ENCODE data around the gene DCC. TPM values are rescaled to one million over a fixed set of nuclear protein-coding genes. Genes with fewer than 3 reads are reported as not detected.

DCC gene
- polyA plus RNA-seq, 1 donor (not counting 4 experiments of a cell fraction or from before 2014, with no cell fraction given) = not detected

DNA sequence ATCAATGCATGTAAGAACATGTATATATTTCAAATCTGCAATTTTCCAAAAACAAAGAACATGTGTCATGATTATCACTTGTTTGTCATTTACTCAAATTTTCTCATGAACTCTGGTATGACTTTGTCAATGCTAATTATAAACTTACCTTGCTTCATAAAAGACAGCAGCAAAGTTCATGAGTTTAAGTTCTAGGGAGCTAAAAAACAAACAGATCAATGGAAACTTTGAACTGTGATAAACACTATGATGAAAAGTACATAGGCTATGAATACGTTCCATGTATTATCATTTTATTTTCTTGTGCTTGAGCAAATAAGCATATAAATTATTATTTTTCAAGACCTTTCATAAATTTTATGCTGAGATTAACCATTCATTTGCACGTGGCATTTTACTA, 943.7 kb downstream of the DCC start:
- H3K36me3 ChIP-seq (ENCODE audit: control insufficient read depth in 2 of 2, extremely low read depth in 1 of 2, insufficient read depth in 2 of 2, low read length in 2 of 2) = no peaks in the 10 kb centered on the region
- dilution Hi-C loops (cut with MboI; ENCODE audit: extremely low pct_ligation_motif_present, low sequenced_read_pairs) = no loop called here

DNA sequence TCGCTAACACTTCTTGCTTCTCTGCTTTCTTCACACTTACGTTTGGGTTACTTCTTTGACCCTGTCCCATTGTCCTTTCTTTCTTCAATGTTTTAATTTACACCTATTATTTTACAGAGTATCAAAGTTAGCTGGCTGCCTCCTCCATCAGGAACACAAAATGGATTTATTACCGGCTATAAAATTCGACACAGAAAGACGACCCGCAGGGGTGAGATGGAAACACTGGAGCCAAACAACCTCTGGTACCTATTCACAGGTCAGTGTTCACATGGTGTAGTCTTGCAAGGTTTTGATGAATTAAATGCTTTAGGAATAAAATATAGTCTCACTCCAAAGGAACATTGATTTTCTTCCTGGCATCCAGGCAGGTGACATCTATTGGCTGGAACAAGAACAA, 965.5 kb downstream of the DCC start:
- Histone ChIP-seq H3K4me2 (ENCODE audit: control insufficient read depth, extremely low read depth, insufficient read depth, low read depth, low read length) (no peak overlapping the region), H3K79me2 (ENCODE audit: control insufficient read depth, insufficient read depth, low read length) (no peaks in the 10 kb centered on the region), H3K4me3 (ENCODE audit: control insufficient read depth in 2 of 3, extremely low read depth in 1 of 3, insufficient read depth in 2 of 3, low read depth in 1 of 3, low read length in 3 of 3) (no peak overlapping the region), H3K36me3 (ENCODE audit: control insufficient read depth in 2 of 2, extremely low read depth in 1 of 2, insufficient read depth in 2 of 2, low read length in 2 of 2) (no peaks in the 10 kb centered on the region), H3K9ac (ENCODE audit: control insufficient read depth, extremely low read depth, insufficient read depth, low read length) (no peak overlapping the region), H3K9me3 (ENCODE audit: control insufficient read depth, low read depth, low read length) (no peaks in the 10 kb centered on the region), H2AFZ (ENCODE audit: control insufficient read depth, low read length) (no peak overlapping the region), H3K27me3 (ENCODE audit: control insufficient read depth, extremely low read depth, insufficient read depth, low read length) (no peaks in the 10 kb centered on the region), H4K20me1 (ENCODE audit: control insufficient read depth, extremely low read depth, insufficient read depth, low read length) (no peaks in the 10 kb centered on the region), H3K27ac (ENCODE audit: control insufficient read depth, insufficient read depth, low read length) (no peak overlapping the region), H3K9me1 (ENCODE audit: control insufficient read depth, extremely low read depth, insufficient read depth, low read length) (no peaks in the 10 kb centered on the region), H3K4me1 (ENCODE audit: control insufficient read depth, extremely low read depth, insufficient read depth, low read length) (no peaks in the 10 kb centered on the region)
- no peak for FAIRE-seq
- no peak for DNase-seq (ENCODE audit: low read depth, low spot score)
- no peak for TF ChIP-seq EZH2 (IDR thresholded peaks at IDR 0.05; ENCODE audit: low read length)
- TF ChIP-seq, protein P1, sequence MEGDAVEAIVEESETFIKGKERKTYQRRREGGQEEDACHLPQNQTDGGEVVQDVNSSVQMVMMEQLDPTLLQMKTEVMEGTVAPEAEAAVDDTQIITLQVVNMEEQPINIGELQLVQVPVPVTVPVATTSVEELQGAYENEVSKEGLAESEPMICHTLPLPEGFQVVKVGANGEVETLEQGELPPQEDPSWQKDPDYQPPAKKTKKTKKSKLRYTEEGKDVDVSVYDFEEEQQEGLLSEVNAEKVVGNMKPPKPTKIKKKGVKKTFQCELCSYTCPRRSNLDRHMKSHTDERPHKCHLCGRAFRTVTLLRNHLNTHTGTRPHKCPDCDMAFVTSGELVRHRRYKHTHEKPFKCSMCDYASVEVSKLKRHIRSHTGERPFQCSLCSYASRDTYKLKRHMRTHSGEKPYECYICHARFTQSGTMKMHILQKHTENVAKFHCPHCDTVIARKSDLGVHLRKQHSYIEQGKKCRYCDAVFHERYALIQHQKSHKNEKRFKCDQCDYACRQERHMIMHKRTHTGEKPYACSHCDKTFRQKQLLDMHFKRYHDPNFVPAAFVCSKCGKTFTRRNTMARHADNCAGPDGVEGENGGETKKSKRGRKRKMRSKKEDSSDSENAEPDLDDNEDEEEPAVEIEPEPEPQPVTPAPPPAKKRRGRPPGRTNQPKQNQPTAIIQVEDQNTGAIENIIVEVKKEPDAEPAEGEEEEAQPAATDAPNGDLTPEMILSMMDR (optimal IDR thresholded peaks at IDR 0.05 in 1 of 3, IDR thresholded peaks at IDR 0.05 in 1 of 3, conservative IDR thresholded peaks at IDR 0.05 in 1 of 3; ENCODE audit: extremely low read depth in 1 of 3, insufficient read depth in 2 of 3, low read length in 3 of 3) = no peak
- dilution Hi-C loops (cut with MboI; ENCODE audit: extremely low pct_ligation_motif_present, low sequenced_read_pairs) = no loop called here

More for the DNA sequence above, 943.7 kb downstream of the DCC start:
- FAIRE-seq (no peak), DNase-seq (ENCODE audit: low read depth, low spot score) (no peak)
- H3K79me2 ChIP-seq (ENCODE audit: control insufficient read depth, insufficient read depth, low read length) = no peaks in the 10 kb centered on the region
- no peaks in the 10 kb centered on the region for H3K9me1 ChIP-seq (ENCODE audit: control insufficient read depth, extremely low read depth, insufficient read depth, low read length)
- H3K9me3 ChIP-seq (ENCODE audit: control insufficient read depth, low read depth, low read length) = no peaks in the 10 kb centered on the region
- no peak overlapping the region for H3K9ac ChIP-seq (ENCODE audit: control insufficient read depth, extremely low read depth, insufficient read depth, low read length)
- H3K27ac ChIP-seq (ENCODE audit: control insufficient read depth, insufficient read depth, low read length) = no peak overlapping the region
- TF ChIP-seq, protein P1 (optimal IDR thresholded peaks at IDR 0.05 in 1 of 3, IDR thresholded peaks at IDR 0.05 in 1 of 3, conservative IDR thresholded peaks at IDR 0.05 in 1 of 3; ENCODE audit: extremely low read depth in 1 of 3, insufficient read depth in 2 of 3, low read length in 3 of 3) = no peak
- TF ChIP-seq EZH2 (IDR thresholded peaks at IDR 0.05; ENCODE audit: low read length) = no peak
- H4K20me1 ChIP-seq (ENCODE audit: control insufficient read depth, extremely low read depth, insufficient read depth, low read length) = no peaks in the 10 kb centered on the region
- H3K27me3 ChIP-seq (ENCODE audit: control insufficient read depth, extremely low read depth, insufficient read depth, low read length) = no peaks in the 10 kb centered on the region
- no peak overlapping the region for H3K4me3 ChIP-seq (ENCODE audit: control insufficient read depth in 2 of 3, extremely low read depth in 1 of 3, insufficient read depth in 2 of 3, low read depth in 1 of 3, low read length in 3 of 3)
- no peaks in the 10 kb centered on the region for H3K4me1 ChIP-seq (ENCODE audit: control insufficient read depth, extremely low read depth, insufficient read depth, low read length)
- H2AFZ ChIP-seq (ENCODE audit: control insufficient read depth, low read length) = no peak overlapping the region
- no peak overlapping the region for H3K4me2 ChIP-seq (ENCODE audit: control insufficient read depth, extremely low read depth, insufficient read depth, low read depth, low read length)

All from keratinocyte (primary cell).